ENCODE measurements around the gene LY6G6F. TPM values are rescaled to one million over a fixed set of nuclear protein-coding genes. Genes with fewer than 3 reads are reported as not detected.
A peak's percentile ranks its signal among the peaks of the same experiment; 100 is the strongest.

The LY6G6F gene
- total RNA-seq, 1 donor from 2014 or later = not detected

DNA sequence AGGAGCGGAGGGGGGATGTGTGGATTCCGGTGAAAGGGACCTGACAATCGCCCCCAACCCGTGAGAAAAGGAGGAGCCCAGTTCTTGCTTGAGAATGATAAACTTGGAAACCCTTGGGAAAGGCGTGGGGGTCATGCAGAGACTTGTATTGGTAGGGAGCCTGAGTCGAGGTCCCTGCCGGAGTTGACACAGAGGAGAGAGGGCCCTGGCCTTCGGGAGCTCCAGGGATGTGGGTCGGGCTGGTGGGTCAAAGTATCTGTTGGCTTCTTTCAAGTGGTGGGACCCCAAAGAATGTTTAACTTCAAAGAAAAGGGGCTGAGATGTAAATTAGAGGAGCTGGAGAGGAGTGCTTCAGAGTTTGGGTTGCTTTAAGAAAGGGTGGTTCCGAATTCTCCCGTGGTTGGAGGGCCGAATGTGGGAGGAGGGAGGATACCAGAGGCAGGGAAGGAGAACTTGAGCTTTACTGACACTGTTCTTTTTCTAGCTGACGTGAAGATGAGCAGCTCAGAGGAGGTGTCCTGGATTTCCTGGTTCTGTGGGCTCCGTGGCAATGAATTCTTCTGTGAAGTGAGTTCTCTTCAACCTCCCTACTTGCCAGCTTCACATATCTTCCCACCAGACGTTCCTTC, 40.2 kb upstream of the LY6G6F start:
- H3K9me3 Mint-ChIP-seq (ENCODE audit: low read depth) = no peaks in the 10 kb centered on the region
- H3K4me3 Mint-ChIP-seq (ENCODE audit: low read depth) = peak overlapping the region; percentile 84
- TF ChIP-seq, protein P1, sequence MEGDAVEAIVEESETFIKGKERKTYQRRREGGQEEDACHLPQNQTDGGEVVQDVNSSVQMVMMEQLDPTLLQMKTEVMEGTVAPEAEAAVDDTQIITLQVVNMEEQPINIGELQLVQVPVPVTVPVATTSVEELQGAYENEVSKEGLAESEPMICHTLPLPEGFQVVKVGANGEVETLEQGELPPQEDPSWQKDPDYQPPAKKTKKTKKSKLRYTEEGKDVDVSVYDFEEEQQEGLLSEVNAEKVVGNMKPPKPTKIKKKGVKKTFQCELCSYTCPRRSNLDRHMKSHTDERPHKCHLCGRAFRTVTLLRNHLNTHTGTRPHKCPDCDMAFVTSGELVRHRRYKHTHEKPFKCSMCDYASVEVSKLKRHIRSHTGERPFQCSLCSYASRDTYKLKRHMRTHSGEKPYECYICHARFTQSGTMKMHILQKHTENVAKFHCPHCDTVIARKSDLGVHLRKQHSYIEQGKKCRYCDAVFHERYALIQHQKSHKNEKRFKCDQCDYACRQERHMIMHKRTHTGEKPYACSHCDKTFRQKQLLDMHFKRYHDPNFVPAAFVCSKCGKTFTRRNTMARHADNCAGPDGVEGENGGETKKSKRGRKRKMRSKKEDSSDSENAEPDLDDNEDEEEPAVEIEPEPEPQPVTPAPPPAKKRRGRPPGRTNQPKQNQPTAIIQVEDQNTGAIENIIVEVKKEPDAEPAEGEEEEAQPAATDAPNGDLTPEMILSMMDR (IDR thresholded peaks at IDR 0.05; ENCODE audit: unreplicated experiment) = no peak
- peaks cover 27% of the 10 kb centered on the region for H3K4me1 Mint-ChIP-seq (ENCODE audit: low read depth)
- H3K36me3 Mint-ChIP-seq (ENCODE audit: insufficient read depth) = peaks cover 14% of the 10 kb centered on the region
- H3K27ac Mint-ChIP-seq = peak overlapping the region; percentile 97
- no peak for DNase-seq (ENCODE audit: low spot score, unreplicated experiment)
- no peaks in the 10 kb centered on the region for H3K27me3 Mint-ChIP-seq

DNA sequence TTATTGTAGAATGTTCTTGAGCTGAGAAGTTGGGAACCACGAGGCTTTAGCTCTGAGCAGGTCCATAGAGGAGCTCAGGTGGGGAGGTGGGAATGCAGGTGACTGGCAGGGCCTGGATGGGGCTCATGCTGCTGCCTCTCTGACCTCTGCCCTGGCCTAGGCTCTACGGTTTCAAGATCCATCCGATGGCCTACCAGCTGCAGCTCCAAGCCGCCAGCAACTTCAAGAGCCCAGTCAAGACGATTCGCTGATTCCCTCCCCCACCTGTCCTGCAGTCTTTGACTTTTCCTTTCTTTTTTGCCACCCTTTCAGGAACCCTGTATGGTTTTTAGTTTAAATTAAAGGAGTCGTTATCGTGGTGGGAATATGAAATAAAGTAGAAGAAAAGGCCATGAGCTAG, 37.0 kb upstream of the LY6G6F start, which contains the start of gene LY6G5B:
Gene LY6G5B (plus strand): TSS at position 301 of the 400 bp plus-strand sequence. CDS start 975 bp downstream, outside the sequence.
- TF ChIP-seq, protein P1 (IDR thresholded peaks at IDR 0.05; ENCODE audit: unreplicated experiment) = no peak
- Mint-ChIP-seq H3K36me3 (ENCODE audit: insufficient read depth) (peaks cover 17% of the 10 kb centered on the region), H3K27me3 (no peaks in the 10 kb centered on the region), H3K4me1 (ENCODE audit: low read depth) (peaks cover 11% of the 10 kb centered on the region), H3K9me3 (ENCODE audit: low read depth) (no peaks in the 10 kb centered on the region), H3K4me3 (ENCODE audit: low read depth) (no peak within 1 kb of the TSS), H3K27ac (no peak within 1 kb of the TSS)
- DNase-seq (ENCODE audit: low spot score, unreplicated experiment) = no peak

DNA sequence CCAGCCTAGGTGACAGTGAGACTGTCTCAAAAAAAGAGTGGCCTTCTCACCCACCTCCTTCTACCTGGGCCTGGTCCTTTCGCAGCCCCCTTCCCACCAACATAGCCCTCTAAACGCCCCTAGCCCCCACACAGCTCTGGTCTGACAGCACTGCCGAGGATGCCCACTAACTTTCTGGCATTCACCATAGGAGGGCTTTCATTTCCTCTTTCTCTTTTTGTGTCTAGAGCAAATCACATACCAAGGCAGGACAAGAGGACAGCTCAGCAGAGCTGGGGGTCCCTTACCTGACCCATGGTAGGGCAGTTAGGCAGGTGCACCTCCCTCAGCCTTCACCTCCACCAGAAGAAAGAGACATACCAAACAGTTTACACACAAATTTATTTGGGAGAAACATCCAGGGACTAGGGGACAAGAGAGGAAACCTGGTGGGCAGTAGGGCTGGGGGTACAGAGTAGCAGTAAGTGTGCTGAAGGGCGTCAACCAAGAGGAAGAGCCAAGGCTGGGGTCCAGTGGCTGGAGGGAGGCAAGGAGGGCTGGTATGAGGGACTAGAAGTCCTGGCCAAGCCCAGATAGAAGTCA, 30.3 kb upstream of the LY6G6F start:
- H3K36me3 Mint-ChIP-seq (ENCODE audit: insufficient read depth) = peaks cover 6% of the 10 kb centered on the region
- DNase-seq (ENCODE audit: low spot score, unreplicated experiment) = no peak
- H3K27ac Mint-ChIP-seq = no peak overlapping the region
- H3K27me3 Mint-ChIP-seq = no peaks in the 10 kb centered on the region
- no peak overlapping the region for H3K4me3 Mint-ChIP-seq (ENCODE audit: low read depth)
- TF ChIP-seq, protein P1 (IDR thresholded peaks at IDR 0.05; ENCODE audit: unreplicated experiment) = no peak
- H3K9me3 Mint-ChIP-seq (ENCODE audit: low read depth) = no peaks in the 10 kb centered on the region
- H3K4me1 Mint-ChIP-seq (ENCODE audit: low read depth) = peaks cover 5% of the 10 kb centered on the region

DNA sequence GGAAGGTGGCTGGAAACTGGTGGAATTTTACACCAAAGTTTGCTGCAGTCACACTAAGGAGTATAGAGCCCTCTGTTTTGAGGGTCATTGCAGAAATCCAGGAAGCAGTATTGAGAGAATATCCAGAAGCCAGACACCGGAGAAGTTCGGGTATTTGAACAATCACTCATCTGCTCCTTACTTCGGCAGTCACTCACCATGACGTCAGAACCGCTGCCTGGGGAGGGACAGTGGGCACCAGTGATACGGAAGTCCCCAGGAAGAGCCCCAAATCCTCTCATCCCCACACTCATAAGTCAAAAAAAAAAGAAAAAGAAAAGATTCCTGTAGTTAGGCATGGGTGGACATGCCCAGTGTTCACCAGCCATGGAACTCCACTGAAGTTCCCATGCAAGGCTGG, 29.8 kb upstream of the LY6G6F start:
- no peak overlapping the region for H3K4me3 Mint-ChIP-seq (ENCODE audit: low read depth)
- peaks cover 6% of the 10 kb centered on the region for H3K36me3 Mint-ChIP-seq (ENCODE audit: insufficient read depth)
- TF ChIP-seq, protein P1 (IDR thresholded peaks at IDR 0.05; ENCODE audit: unreplicated experiment) = no peak
- H3K27me3 Mint-ChIP-seq = no peaks in the 10 kb centered on the region
- no peak for DNase-seq (ENCODE audit: low spot score, unreplicated experiment)
- no peak overlapping the region for H3K27ac Mint-ChIP-seq
- no peaks in the 10 kb centered on the region for H3K9me3 Mint-ChIP-seq (ENCODE audit: low read depth)
- peaks cover 8% of the 10 kb centered on the region for H3K4me1 Mint-ChIP-seq (ENCODE audit: low read depth)

DNA sequence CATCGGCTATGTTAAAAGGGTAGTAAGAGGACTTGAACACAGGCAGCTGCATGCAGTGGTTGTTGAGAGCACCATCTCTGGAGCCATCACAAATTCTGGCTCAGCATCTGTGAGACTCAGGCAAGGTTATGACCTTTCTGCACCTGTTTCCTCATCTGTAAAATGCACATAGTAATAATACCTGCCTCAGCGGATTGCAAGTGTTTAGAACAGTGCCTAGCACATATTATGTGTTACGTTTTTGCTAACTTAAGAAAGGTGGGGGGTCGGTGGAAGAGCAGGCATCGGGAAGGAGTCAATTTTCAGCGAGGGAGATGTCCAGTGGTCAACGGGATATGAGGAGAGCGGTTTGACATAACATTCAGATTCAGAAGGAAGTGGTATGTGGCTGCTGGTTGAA, 28.7 kb upstream of the LY6G6F start:
- Mint-ChIP-seq H3K27ac (no peak overlapping the region), H3K36me3 (ENCODE audit: insufficient read depth) (peaks cover 2% of the 10 kb centered on the region), H3K4me3 (ENCODE audit: low read depth) (no peak overlapping the region), H3K9me3 (ENCODE audit: low read depth) (no peaks in the 10 kb centered on the region), H3K4me1 (ENCODE audit: low read depth) (peaks cover 9% of the 10 kb centered on the region), H3K27me3 (no peaks in the 10 kb centered on the region)
- TF ChIP-seq, protein P1 (IDR thresholded peaks at IDR 0.05; ENCODE audit: unreplicated experiment) = no peak
- no peak for DNase-seq (ENCODE audit: low spot score, unreplicated experiment)
